Activated CD8-positive, alpha-beta memory T cell treated with anti-CD3 and anti-CD28 coated beads, Interleukin-2, amount 10 ng/mL, durations not matched to agents 7 days and 5 days (primary cell): Measurements from ENCODE around the gene CCDC85B. TPM values are rescaled to one million over a fixed set of nuclear protein-coding genes. Genes with fewer than 3 reads are reported as not detected.
A peak's percentile ranks its signal among the peaks of the same experiment; 100 is the strongest.
"Not testable (repeated sequence)": the region's sequence is repeated elsewhere in the genome, so short reads cannot be mapped to it uniquely, and the experiment has no call there.

Experiments
- ATAC-seq: fragments of 150-1000 bp; cut with Tn5 transposase; one replicate; pipeline ENCODE4 v1.10.0; 2021; ENCODE audit warnings: moderate library complexity
- CTCF ChIA-PET: fragments of 350-600 bp; sonication (Branson Sonifier 250); formaldehyde crosslinking; loops from one replicate; lab custom pipeline; 2021; ENCODE audit warnings: antibody characterized with exemption; lab: Charles Lee
- DNase-seq: peaks from one replicate; pipeline ENCODE4 v3.0.0-alpha.2; 2020
- H3K27ac Mint-ChIP-seq: one replicate; pipeline ENCODE4 v1.8.0; 2021; ENCODE audit warnings: mild to moderate bottlenecking, mixed read lengths
- H3K27me3 Mint-ChIP-seq: one replicate; pipeline ENCODE4 v1.8.0; 2021; ENCODE audit warnings: mixed read lengths
- H3K36me3 Mint-ChIP-seq: one replicate; pipeline ENCODE4 v1.8.0; 2021; ENCODE audit warnings: mild to moderate bottlenecking, mixed read lengths
- H3K4me1 Mint-ChIP-seq: one replicate; pipeline ENCODE4 v1.8.0; 2021; ENCODE audit warnings: mixed read lengths
- H3K4me3 Mint-ChIP-seq: one replicate; pipeline ENCODE4 v1.8.0; 2021; ENCODE audit warnings: mild to moderate bottlenecking, moderate library complexity, mixed read lengths
- H3K9me3 Mint-ChIP-seq: one replicate; pipeline ENCODE4 v1.8.0; 2022; ENCODE audit warnings: low read depth, mixed read lengths
- total RNA-seq, 2 experiments: library from RNA; stranded (reverse); gene quantifications; one replicate each; pipeline ENCODE4 v1.2.3, GENCODE V29; 2021

Gene CCDC85B
- total RNA-seq, 2 experiments from 2014 or later: 82.3 to 94.1 TPM

DNA sequence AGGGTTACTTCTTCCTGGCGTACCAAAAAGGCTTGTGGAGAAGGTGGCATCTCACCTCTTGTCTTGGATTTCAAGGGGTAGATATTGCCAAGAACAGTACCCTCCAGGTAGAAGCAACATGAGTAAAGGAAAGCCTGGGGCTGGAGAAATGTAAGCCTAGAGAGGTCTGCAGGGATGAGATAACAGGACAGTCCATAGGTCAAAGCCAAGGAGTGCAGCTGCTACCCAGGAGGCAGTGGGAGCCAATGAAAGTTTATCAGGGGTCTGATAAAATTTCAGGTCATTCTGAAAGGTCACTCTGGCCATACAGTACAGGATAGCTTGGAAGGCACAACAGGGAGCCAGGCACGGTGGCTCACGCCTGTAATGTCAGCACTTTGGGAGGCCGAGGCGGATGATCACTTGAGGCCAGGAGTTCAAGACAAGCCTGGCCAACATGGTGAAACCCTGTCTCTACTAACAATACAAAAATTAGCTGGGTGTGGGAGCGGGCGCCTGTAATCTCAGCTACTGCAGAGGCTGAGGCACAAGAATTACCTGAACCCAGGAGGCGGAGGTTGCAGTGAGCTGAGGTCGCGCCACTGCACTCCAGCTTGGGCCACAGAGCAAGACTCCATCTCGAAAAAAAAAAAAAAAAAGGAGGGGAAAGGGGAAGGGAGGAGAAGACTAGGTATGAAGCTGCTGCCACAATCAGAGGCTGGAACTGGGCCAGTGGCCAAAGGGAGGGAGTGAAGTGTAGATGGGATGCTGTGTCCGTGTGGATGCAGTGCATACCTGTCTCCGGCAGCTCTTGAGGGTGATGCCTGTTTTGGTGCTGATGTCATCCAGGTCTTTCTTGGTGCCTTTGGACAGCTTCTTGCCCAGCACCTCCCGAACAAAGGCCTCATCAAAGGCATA is 3.4 kb upstream of the CCDC85B start:
- Mint-ChIP-seq H3K27me3 (no peaks in the 10 kb centered on the region), H3K9me3 (no peaks in the 10 kb centered on the region), H3K4me3 (peak overlapping the region; percentile 96), H3K4me1 (peaks cover 61% of the 10 kb centered on the region), H3K36me3 (peaks cover 14% of the 10 kb centered on the region), H3K27ac (peak overlapping the region; percentile 95)
- CTCF ChIA-PET: interaction anchor here (1.1 to 26.4 kb wide), 12 partner anchors 11 to 234 kb away, joined by 3 to 710 read pairs (median 24); partner anchors contain the start of genes AP5B1, CFL1, CTSW and EFEMP2
- ATAC-seq: no peak
- no peak for DNase-seq

DNA sequence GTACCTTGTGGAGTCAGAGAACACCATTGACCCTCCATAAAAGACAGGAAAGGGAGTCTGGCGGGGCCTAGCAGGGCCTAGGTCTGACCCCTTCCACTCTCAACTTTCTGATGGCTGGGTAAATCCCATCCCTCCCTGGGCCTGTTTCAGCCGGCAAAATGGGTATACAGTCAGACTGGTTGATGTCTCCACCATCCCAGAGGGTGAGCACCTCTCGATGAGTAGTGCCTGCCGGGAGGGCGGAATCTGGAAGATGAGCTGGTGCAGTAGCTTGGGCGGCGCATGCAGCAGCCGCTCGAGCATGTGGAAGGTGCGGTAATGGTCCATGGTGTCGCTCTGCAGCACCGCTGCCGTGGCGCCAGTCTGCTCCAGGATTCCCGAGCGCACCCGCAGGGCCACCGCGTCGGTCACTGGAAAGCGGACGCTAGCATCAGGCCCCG is 2.7 kb upstream of the CCDC85B start:
- no peak for ATAC-seq
- Mint-ChIP-seq H3K4me1 (peaks cover 63% of the 10 kb centered on the region), H3K9me3 (no peaks in the 10 kb centered on the region), H3K27ac (peak overlapping the region; percentile 95), H3K4me3 (peak overlapping the region; percentile 96), H3K36me3 (peaks cover 16% of the 10 kb centered on the region), H3K27me3 (no peaks in the 10 kb centered on the region)
- CTCF ChIA-PET: interaction anchor here (0.9 to 26.4 kb wide), 30 partner anchors 10 to 235 kb away, joined by 3 to 710 read pairs (median 7); partner anchors contain the start of genes AP5B1, BANF1, CFL1 and CTSW
- no peak for DNase-seq

DNA sequence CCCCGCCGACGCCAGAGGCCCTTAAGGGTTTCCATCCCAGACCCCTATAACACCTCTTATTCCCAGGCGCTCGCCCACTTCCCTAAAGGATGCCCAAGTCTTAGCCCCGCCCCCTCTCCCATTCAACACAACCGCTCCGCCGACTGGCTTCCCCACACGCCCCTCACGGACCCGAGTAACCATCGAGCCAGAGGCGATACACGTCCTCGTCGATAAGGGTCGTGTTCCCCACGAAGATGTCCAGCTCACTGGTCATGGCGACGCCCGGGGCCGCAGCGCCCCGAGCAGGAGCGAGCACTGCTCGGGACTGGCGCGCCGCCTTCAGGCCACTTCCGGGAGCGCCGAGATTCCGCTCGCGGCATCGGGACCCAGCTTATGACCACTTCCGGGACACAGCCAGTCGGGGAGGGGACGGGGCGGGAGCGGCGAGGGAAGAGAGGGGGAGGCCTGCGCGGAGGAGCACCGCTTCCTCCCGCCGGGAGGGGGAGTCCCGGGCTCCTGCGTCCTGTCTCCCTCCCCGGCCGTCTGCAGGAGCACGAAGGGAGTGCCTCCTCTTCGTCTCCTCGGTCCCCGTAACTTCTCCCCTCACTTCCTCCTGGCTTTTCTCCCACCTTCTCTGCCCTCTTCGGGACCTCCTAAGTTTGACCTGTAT is 2.2 kb upstream of the CCDC85B start, which contains the start of gene FIBP:
Gene FIBP, minus strand, starts transcription at position 309 of the 652 bp plus-strand sequence. Its CDS starts 53 bp downstream, at position 256.
- H3K4me1 Mint-ChIP-seq: peaks cover 68% of the 10 kb centered on the region

DNA sequence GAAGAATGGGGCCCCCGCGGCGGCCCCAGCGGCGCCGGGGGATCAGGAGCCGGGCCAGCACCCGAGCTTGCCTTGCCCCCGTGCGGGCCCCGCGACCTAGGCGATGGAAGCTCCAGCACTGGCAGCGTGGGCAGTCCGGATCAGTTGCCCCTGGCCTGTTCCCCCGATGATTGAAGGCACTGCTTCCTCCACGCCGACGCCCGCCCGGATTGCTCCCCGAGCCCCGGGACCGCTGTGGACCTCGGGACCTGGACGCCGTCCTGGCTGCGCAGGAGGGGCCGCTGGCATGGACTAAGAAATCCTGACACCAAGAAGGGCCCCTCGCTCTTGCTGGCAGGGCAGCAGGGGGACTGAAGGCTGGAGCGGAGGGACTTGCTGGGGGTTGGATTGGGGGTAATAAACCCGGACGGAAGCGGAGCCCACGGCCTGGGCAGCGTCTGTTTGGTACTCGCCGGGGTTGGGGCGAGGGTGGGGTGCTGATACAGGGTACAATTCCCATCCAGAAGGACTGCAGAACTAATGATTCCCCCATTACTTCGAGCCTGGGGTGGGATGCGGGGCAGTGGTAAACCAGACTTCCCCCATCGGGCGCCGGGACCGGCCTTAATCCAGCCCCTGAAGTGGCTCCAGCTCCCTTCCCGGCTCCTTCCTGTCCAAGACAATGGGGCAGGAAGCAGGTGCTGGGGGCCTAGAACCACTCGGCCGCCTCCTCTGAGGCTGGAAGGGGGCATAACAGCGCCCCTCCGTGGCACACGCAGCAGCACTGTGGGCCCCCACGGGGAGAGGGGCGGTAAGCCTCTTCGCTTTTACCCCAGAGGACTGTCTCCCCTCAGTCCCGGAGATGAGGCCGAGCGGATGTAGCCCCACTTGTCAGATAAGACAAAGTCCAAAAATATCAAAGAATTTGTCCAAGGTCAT is 1.0 kb downstream of the CCDC85B start:
- peak; percentile 67 for DNase-seq
- CTCF ChIA-PET: interaction anchor here (0.7 to 26.4 kb wide), 24 partner anchors 4 to 276 kb away, joined by 3 to 710 read pairs (median 6); partner anchors contain the start of genes AP5B1, BANF1, CCDC85B and CFL1

More for the DNA sequence above, 2.2 kb upstream of the CCDC85B start, which contains the start of gene FIBP:
- no peaks in the 10 kb centered on the region for H3K9me3 Mint-ChIP-seq
- DNase-seq (peak; percentile 98), ATAC-seq (peak; percentile 63)
- H3K4me3 Mint-ChIP-seq: peak within 1 kb of the TSS; percentile 96
- CTCF ChIA-PET: interaction anchor here (0.6 to 26.4 kb wide), 35 partner anchors 10 to 236 kb away, joined by 3 to 710 read pairs (median 6); partner anchors contain the start of genes AP5B1, BANF1, CFL1 and CTSW
- H3K36me3 Mint-ChIP-seq: peaks cover 16% of the 10 kb centered on the region
- peak within 1 kb of the TSS; percentile 95 for H3K27ac Mint-ChIP-seq
- H3K27me3 Mint-ChIP-seq: no peaks in the 10 kb centered on the region

DNA sequence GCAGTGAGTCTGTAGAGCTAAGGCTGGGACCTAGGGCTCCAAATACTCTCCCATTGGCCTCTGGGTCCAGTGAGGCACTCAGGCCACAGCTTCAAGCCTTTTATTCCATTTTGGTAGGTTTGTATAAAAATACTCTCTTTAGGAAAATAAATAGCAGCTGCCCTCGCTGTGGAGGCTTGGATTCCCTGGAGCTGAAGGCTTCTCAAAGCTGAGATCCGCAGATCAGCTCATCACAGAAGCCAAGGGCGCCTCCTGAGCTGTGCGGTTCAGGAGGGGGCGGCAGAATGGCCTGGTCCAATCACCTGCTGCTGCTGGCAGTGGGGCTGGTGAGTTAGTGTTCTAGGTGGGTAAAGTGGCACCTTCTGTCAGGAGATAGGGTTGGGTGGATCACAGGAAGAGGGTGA is 1.7 kb downstream of the CCDC85B start:
- peak overlapping the region; percentile 81 for H3K27ac Mint-ChIP-seq
- not testable (repeated sequence) for H3K9me3 Mint-ChIP-seq, ATAC-seq, H3K36me3 Mint-ChIP-seq, H3K27me3 Mint-ChIP-seq
- peak; percentile 67 for DNase-seq
- H3K4me1 Mint-ChIP-seq: peaks cover 69% of the 10 kb centered on the region
- CTCF ChIA-PET: interaction anchor here (0.7 to 26.4 kb wide), 10 partner anchors 4 to 96 kb away, joined by 3 to 710 read pairs (median 9); partner anchors contain the start of genes CCDC85B, CFL1, CTSW and EFEMP2
- peak overlapping the region; percentile 96 for H3K4me3 Mint-ChIP-seq

More for the DNA sequence above, 1.0 kb downstream of the CCDC85B start:
- Mint-ChIP-seq H3K27me3 (no peaks in the 10 kb centered on the region), H3K4me3 (peak overlapping the region; percentile 96), H3K4me1 (peaks cover 69% of the 10 kb centered on the region), H3K9me3 (no peaks in the 10 kb centered on the region), H3K36me3 (peaks cover 5% of the 10 kb centered on the region), H3K27ac (peak overlapping the region; percentile 81)
- no peak for ATAC-seq

DNA sequence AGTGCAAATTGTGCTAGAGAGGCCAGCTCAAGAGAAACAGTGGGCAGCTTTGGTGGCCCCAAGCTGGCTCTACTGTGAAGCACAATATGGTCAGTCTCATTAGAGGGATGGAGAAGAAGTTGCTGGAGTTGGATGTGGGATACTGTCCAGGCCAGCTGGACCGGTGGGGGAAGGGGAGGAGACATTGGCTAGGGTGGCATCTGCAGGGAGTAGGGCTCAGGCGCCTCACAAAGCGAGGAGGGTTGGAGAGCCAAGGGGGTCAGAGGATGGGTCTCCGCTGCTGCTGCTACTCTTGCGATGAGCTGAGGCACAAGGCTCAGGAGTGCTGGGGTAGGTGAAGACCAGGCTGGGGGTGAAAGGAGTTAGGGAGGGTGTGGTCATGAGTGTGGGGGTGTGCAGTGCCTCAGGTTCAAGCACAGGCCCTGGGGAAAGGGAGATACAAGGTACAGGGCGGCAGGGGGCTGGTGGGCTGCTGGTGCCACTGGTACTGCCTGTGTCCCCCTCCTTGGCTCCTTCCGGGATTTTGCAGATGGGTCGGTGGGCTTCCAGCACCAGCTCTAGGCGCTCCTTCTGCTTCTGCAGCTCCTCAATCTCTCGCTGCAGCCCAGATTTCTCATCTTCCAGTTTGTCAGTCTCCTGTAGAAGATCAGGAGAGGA is 2.3 kb downstream of the CCDC85B start:
- H3K9me3 Mint-ChIP-seq: no peaks in the 10 kb centered on the region
- H3K27ac Mint-ChIP-seq: peak overlapping the region; percentile 81
- H3K4me3 Mint-ChIP-seq: peak overlapping the region; percentile 96
- DNase-seq: peak; percentile 45
- peaks cover 69% of the 10 kb centered on the region for H3K4me1 Mint-ChIP-seq
- H3K36me3 Mint-ChIP-seq: peaks cover 5% of the 10 kb centered on the region
- CTCF ChIA-PET: interaction anchor here (0.7 to 26.4 kb wide), 13 partner anchors 5 to 96 kb away, joined by 3 to 710 read pairs (median 4); partner anchors contain the start of genes C11orf68, CCDC85B, CFL1 and CTSW
- H3K27me3 Mint-ChIP-seq: no peaks in the 10 kb centered on the region
- ATAC-seq: no peak

DNA sequence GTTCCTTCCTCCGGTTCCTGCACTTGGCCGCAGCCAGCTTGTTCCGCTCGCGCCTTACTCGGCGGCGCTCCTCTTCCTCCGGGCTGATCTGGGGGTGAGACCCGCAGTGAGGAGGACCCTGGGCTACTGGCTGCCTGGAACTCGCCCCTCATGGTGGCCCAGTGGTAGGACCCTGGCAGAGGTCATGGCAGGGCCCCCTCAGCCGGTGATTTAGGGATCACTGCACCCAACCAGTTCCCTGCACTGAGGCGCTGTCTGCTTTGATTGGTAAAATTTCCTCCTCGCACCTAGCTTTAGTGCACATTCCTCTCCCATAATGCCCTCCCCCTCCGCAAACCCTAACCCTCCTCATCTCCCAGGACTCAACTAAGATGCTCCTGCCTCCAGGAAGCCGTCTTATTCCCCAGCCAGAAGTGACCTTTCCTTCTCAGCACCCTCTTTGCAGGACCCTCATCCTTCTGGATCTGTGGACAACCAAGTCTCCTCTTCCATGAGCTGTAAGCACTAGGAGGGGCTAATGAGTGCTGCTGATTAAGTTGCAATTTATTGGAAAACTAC is 3.6 kb downstream of the CCDC85B start:
- H3K4me1 Mint-ChIP-seq: peaks cover 64% of the 10 kb centered on the region
- no peaks in the 10 kb centered on the region for H3K9me3 Mint-ChIP-seq
- ATAC-seq (peak; percentile 14), DNase-seq (peak; percentile 77)
- H3K4me3 Mint-ChIP-seq: peak overlapping the region; percentile 96
- peak overlapping the region; percentile 81 for H3K27ac Mint-ChIP-seq
- CTCF ChIA-PET: interaction anchor here (0.6 to 26.4 kb wide), 10 partner anchors 6 to 399 kb away, joined by 3 to 710 read pairs (median 4); partner anchors contain the start of genes C11orf68, CCDC85B, CFL1 and CTSW
- H3K36me3 Mint-ChIP-seq: peaks cover 5% of the 10 kb centered on the region
- H3K27me3 Mint-ChIP-seq: no peaks in the 10 kb centered on the region

DNA sequence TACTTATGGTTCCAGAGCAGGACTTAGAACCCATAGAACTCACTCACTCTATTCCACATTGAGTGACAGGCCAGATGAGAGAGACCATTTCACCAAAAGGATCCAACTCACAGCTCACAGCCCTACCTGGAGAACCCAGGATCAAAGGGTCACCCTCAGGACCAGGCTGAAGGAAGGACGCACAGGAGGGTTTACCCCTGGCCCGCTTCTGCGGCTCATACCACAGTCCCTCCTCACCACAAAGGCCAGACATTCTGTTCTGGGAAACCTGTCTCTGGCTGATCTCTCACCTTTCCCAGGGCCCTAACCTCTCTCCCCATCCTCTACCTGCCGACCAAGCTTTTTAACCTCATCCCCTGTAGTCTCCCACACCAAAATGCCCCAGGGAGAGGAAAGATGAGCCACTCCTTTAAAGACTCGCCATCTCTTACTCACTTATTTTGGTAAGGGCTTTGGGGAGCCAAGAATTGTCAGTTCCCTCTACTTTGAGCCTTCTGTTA is 5.1 kb downstream of the CCDC85B start:
- no peaks in the 10 kb centered on the region for H3K9me3 Mint-ChIP-seq
- H3K27me3 Mint-ChIP-seq: no peaks in the 10 kb centered on the region
- DNase-seq: no peak
- CTCF ChIA-PET: interaction anchor here (1.6 to 26.4 kb wide), 4 partner anchors 8 to 33 kb away, joined by 3 to 710 read pairs (median 101); partner anchors contain the start of genes CCDC85B, CFL1, CTSW and EFEMP2
- no peak overlapping the region for H3K4me3 Mint-ChIP-seq
- H3K36me3 Mint-ChIP-seq: peaks cover 5% of the 10 kb centered on the region
- peaks cover 55% of the 10 kb centered on the region for H3K4me1 Mint-ChIP-seq
- no peak for ATAC-seq
- peak overlapping the region; percentile 72 for H3K27ac Mint-ChIP-seq

DNA sequence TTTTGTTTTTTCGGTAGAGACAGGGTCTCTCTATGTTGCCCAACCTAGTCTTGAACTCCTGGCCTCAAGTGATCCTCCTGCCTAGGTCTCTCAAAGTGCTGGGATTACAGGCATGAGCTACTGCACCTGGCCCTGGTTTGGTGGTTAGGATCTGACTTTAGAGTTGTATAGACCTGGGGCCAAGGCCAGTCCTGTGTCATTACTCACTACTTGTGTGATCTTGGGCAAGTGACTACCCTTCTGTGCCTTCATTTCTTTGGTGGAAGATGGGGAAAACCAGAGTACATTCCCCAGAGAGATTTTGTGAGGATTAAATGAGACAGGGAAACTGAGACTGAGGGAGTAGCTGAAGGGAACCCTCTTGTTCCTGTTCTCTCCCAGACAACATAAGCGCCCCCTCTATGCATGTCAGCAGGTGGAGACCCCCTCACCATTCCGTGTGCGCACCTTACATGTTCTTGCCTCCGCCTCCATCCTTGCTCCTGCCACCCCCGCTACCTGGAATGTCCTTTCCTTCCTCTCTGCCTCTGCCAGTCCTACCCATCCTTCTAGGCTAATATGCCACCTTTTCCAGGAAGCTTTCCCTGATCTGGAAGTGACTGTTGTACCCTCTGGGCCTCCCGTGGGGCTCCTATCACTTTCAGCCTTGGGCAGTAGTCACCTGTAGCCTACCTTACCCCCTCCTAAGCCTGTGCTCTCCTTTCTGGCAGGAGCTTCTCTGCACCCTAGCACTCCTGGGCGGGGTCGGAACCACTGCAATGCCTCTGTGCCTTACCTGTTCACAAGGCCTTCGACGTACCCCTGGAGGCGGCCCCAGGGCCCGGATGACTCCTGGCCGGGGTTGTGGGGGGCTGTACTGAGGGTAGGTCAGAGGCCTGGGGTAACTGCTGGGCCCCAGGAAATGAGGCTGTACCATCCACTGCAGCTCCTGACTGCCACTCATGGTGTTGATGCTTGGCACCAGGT is 5.8 kb downstream of the CCDC85B start:
- peaks cover 5% of the 10 kb centered on the region for H3K36me3 Mint-ChIP-seq
- H3K27me3 Mint-ChIP-seq: no peaks in the 10 kb centered on the region
- no peaks in the 10 kb centered on the region for H3K9me3 Mint-ChIP-seq
- no peak overlapping the region for H3K4me3 Mint-ChIP-seq
- peaks cover 62% of the 10 kb centered on the region for H3K4me1 Mint-ChIP-seq
- DNase-seq (no peak), ATAC-seq (no peak)
- peak overlapping the region; percentile 51 for H3K27ac Mint-ChIP-seq
- CTCF ChIA-PET: interaction anchor here (1.6 to 26.4 kb wide), 4 partner anchors 9 to 32 kb away, joined by 3 to 710 read pairs (median 101); partner anchors contain the start of genes CCDC85B, CFL1, CTSW and EFEMP2

DNA sequence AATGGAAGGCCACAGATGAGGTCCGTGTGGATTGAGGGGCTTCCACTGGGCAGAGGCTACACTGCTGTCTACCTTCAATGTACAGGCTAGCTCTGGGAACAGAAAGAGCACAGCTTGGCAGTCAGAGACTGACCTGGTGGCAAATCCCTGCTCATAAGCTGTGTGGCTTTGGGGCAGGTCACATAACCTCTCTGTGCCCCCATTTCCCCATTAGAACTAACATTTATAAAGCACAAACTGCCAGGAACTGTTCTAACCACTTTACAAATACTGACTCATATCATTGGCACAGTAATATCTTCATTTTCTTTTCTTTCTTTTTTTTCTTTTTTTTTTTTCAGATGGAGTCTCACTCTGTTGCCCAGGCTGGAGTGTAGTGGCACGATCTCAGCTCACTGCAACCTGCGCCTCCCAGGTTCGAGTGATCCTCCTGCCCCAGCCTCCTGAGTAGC is 6.6 kb downstream of the CCDC85B start:
- ATAC-seq (no peak), DNase-seq (no peak)
- no peak overlapping the region for H3K4me3 Mint-ChIP-seq
- H3K27me3 Mint-ChIP-seq: no peaks in the 10 kb centered on the region
- H3K4me1 Mint-ChIP-seq: peaks cover 69% of the 10 kb centered on the region
- peaks cover 5% of the 10 kb centered on the region for H3K36me3 Mint-ChIP-seq
- CTCF ChIA-PET: interaction anchor here (1.6 to 26.4 kb wide), 4 partner anchors 9 to 31 kb away, joined by 3 to 710 read pairs (median 101); partner anchors contain the start of genes CCDC85B, CFL1, CTSW and EFEMP2
- H3K27ac Mint-ChIP-seq: peak overlapping the region; percentile 57
- H3K9me3 Mint-ChIP-seq: no peaks in the 10 kb centered on the region
